Measurements from ENCODE around the gene LRP1.

- TF ChIP-seq CTCF (IDR thresholded peaks at IDR 0.05) (no peak), POLR2AphosphoS5 (IDR thresholded peaks at IDR 0.05) (no peak), POLR2A (IDR thresholded peaks at IDR 0.05) (peak; percentile 35)
Measured at GRCh38 chr12:57085999-57086492, 42.2 kb upstream of the LRP1 start.

Data from prostate gland (tissue), 2 donors.